Left hindlimb (tissue), 1 donor: ENCODE data around the gene RHOT1.
"Not testable (repeated sequence)": the region's sequence is repeated elsewhere in the genome, so short reads cannot be mapped to it uniquely, and the experiment has no call there.

Experiments used
- DNase-seq: peaks from one replicate; pipeline ENCODE4 v3.0.0-alpha.2; 2018

RHOT1 gene

DNA sequence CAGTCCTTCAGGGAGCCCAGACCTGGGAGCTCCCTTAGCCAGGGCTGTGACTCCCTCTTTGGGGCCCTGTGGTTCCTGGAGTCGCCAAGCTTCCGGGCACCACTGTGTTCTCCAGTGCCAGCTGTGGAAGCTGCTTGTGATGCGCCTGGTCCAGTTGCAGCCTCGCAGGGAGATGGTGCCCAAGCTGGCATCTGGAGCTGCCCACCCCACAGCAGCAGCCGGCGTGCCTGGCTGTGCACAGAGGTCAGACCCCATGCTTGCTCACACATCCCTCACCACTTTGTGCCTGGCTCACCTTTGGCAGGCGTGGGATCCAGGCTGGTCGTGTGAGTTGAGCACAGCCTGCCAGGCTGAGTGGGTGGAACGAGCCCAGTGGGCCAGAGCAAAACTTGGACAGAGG is 18.2 kb downstream of the RHOT1 start:
- DNase-seq: no peak

DNA sequence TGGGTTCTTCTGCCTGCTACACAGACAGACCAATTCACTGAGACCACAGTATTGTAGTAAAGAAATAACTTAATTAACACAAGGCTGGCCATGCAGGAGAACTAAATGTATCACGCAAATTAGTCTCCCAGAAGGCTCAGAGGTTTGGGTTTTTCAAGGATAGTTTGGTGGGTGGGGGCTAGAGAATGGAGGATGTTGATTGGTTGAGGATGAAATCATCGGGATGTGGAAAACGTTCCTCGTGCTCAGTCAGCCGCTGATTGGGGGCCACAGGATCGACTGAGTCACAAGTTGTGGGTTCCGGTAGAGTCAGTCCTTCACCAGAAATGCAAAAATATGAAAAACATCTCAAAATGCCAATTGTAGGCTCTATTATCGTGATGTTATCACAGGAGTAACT is 18.7 kb downstream of the RHOT1 start:
- DNase-seq: no peak

DNA sequence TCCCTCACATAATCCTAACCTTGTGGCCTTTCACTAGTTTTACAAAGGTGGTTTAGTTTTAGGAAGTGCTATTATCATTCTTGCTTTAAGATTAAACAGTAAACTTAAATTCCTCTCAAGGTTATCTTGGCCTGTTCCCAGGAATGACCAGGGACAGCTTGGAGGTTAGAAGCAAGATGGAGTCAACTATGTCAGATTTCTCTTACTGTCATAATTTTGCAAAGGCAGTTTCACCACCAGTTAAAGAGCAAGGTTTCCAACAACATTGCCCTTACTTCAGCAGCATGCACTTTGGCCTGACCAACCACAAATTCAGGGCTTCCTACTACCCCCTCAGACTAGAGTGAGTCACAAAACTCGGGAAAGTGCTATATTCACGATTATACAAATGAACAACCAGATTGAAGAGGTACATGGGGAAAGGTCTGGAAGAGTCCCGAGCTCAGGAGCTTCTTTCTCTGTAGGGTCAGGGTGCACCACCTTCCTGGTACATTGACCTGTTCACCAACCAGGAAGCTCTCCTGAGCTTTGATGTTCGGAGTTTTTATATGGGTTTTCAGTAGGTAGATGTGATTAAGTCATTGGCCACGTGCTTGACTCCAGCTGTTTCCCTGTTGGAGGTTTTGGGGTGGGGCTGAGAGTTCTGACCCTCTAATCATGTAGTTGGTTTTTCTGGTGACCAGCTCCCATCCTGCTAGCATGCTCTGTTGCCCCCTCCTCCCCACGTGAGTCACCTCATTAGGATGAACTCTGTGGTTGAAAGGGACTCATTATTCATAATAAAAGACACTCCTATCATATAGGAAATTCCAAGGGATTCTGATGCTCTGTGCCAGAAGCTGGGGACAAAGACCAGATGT is 19.4 kb downstream of the RHOT1 start:
- no peak for DNase-seq

DNA sequence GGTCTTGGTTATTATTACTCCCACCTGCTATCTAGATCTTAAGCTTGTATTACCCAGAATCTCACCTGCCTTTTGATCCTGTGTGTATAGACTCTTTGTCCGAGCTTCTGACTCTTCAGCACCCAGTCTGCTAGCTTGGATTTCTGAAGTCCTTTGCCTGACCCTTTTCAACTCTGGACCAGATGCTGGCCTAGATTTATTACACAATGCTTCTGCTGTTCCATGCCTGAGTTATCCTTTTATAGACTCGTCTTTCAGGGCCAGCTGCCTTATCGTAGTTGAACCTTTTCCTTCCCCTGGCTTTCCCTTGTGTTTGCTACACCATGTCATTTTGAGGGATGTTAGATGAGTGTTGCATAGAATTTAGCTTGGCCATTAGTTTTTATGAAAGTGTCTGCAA is 32.6 kb downstream of the RHOT1 start:
- no peak for DNase-seq

DNA sequence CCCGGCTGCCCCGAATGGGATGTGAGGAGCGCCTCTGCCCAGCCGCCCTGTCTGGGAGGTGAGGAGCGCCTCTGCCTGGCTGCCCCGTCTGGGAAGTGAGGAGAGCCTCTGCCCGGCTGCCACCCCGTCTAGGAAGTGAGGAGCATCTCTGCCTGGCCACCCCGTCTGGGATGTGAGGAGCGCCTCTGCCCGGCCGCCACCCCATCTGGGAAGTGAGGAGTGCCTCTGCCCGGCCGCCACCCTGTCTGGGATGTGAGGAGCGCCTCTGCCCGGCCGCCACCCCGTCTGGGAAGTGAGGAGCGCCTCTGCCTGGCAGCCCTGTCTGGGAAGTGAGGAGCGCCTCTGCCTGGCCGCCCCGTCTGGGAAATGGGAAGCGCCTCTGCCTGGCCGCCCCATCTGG is 36.4 kb downstream of the RHOT1 start:
- DNase-seq: not testable (repeated sequence)

DNA sequence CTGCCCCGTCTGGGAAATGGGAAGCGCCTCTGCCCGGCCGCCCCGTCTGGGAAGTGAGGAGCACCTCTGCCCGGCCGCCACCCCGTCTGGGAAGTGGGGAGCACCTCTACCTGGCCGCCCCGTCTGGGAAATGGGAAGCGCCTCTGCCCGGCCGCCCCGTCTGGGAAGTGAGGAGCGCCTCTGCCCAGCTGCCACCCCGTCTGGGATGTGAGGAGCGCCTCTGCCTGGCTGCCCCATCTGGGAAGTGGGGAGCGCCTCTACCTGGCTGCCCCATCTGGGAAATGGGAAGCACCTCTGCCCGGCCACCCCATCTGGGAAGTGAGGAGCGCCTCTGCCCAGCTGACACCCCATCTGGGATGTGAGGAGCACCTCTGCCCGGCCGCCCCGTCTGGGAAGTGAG is 36.8 kb downstream of the RHOT1 start:
- DNase-seq: not testable (repeated sequence)

DNA sequence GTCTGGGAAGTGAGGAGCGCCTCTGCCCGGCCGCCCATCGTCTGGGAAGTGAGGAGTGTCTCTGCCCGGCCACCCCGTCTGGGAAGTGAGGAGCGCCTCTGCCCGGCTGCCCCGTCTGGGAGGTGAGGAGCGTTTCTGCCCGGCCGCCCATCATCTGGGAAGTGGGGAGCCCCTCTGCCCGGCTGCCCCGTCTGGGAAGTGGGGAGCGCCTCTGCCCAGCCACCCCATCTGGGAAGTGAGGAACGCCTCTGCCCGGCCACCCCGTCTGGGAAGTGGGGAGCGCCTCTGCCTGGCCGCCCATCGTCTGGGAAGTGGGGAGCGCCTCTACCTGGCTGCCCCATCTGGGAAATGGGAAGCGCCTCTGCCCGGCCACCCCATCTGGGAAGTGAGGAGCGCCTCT is 37.2 kb downstream of the RHOT1 start:
- DNase-seq: not testable (repeated sequence)

DNA sequence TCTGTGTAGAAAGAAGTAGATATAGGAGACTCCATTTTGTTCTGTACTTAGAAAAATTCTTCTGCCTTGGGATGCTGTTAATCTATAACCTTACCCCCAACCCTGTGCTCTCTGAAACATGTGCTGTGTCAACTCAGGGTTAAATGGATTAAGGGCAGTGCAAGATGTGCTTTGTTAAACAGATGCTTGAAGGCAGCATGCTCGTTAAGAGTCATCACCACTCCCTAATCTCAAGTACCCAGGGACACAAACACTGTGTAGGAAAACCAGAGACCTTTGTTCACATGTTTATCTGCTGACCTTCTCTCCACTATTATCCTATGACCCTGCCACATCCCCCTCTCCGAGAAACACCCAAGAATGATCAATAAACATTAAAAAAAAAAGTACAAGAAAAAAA is 38.0 kb downstream of the RHOT1 start:
- DNase-seq: not testable (repeated sequence)

DNA sequence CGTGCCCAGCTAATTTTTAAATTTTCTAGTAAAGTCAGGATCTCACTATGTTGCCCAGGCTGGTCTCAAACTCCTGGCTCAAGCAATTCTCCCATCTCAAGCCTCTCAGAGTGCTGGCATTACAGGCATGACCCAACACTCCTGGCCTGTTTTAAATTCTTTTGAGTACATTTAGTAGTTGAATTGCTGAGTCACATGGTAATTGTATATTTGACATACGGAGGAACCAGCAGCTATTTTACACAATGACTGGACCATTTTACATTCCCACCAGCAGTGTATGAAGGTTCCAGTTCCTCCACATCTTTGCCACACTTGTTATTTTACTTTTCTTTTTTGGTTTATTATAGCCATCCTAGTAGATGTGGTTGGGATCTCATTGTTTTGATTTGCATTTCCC is 43.6 kb downstream of the RHOT1 start:
- no peak for DNase-seq

DNA sequence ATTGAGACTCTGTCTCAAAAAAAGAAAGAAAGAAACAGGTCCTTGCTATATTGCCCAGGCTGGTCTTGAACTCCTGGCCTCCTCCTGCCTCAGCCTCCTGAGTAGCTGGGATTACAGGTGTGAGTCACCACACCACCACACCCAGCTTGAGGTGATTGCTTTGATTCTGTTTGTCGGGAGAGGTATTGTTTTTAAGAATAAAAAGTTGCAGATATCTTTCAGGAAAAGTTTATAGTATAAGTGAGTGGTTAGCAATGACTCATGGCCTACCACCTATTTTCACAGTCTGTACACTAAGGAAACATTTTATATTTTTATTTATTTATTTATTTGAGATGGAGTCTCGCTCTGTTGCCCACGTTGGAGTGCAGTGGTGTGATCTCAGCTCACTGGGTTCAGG is 45.0 kb downstream of the RHOT1 start:
- no peak for DNase-seq

DNA sequence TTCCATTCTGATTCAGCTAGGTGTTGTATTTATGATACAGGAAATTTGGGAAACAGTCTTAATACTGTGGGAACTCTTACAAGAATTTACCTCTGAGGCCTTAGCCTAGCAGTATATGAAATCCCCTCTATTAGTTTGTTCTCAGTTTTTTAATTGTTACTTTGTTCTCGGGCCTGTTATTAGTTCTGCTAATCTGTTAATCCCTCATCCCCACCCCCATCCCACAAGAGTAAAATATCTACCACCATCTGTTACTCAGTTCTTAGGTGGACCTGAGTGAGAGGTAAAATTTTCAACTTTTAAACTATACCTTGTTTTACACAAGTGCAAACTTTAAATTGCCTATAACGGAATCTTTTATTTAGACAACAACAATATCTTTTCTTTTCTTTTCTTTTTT is 47.0 kb downstream of the RHOT1 start:
- no peak for DNase-seq

DNA sequence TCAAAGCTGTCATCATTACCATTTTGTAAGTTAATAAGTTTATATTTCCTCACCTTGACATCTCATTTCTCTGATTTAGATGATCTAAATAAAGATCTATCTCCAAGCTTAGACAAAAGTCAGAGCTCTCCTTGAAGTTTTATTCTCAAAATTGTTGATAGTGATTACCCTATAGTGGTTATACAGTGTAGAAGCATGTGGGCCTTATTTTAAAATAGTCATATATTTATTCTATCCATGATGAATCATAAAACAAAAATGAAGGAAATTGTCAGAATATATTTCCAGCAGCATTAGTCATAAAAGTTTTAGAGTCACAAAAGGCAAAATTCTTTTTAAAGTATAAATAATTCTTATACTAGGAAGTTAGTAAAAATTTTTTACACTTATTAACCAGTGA is 49.0 kb downstream of the RHOT1 start:
- no peak for DNase-seq

DNA sequence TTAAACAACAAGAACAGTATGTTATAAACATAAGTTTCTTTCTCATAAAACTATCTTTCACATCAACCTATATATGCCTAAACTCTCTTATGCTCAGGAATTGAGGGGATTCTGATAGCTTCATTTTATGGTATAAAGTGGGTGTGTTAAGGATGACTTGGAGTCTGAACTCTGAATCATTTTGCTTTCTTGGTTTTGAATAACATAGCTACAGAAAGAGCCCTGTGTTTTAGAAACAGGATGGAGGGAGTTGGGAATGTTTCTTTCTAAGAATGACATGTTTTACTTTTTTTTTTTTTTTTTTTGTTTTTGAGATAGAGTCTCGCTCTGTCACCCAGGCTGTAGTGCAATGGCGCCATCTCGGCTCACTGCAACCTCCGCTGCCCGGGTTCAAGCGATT is 50.1 kb downstream of the RHOT1 start:
- no peak for DNase-seq

DNA sequence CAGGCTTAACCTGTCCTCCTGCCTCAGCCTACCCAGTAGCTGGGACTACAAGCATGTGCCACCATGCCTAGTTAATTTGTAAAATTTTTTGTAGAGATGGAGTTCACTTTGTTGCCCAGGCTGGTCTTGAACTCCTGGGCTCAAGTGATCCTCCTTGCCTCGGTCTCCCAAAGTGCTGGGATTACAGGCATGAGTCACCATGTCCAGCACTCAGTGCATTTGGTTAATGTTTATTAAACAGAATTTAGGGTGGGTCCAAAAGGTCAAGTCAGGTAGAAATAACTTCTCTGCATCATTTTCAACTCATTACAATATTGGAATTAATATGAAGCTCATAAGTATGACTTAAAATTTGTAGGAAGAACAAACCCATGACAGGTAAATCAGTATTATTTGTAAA is 55.7 kb downstream of the RHOT1 start:
- no peak for DNase-seq

DNA sequence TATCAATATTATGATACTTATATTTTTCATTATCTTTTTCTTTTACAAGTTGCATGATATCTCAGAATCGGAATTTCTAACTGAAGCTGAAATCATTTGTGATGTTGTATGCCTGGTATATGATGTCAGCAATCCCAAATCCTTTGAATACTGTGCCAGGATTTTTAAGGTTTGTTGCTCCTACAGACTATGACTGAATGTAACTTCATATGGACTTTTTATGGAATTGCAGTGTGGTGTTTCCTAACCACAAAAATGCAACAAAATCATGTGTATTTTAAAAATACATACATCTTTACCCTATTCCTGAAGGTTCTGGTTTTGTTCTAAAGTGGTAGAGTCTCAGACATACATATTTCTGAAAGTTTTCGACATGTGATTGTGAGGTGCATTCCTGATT is 64.6 kb downstream of the RHOT1 start:
- no peak for DNase-seq

DNA sequence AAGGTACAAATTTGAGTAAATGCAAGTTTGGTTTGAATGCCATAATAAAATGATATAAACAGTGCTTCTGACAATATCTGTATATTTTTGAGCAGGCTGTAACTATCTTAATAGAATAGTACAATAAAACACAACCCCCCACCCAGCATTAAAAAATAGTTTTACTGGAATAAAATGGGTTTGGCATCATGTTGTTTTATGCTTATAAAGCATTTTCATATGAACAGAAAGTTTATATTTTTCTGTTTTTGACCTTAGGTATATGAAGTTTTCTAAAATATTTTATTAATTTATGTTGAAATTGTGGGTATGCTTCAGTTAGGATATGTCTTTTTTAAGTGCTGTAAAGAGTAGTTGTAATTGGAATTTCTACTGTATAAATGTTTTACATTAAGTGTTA is 66.1 kb downstream of the RHOT1 start:
- no peak for DNase-seq

DNA sequence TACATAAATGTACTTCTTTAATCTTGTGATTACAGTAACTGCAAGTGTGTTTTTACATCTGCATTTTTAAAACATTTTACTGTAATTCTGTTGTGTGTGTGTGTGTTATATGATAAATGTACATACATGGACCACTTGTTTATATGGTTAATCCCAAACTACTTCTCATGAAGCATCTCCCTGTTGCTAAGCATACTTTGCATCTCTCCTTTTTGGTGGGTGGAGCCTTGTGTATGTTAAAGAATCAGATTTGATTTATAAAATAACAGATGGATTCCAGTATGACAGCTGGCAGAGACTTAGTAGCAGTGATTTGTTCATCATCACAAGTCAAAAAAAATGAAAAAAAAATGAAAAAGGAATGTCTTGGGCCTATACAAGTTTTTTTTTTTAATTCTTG is 67.3 kb downstream of the RHOT1 start:
- DNase-seq: no peak

DNA sequence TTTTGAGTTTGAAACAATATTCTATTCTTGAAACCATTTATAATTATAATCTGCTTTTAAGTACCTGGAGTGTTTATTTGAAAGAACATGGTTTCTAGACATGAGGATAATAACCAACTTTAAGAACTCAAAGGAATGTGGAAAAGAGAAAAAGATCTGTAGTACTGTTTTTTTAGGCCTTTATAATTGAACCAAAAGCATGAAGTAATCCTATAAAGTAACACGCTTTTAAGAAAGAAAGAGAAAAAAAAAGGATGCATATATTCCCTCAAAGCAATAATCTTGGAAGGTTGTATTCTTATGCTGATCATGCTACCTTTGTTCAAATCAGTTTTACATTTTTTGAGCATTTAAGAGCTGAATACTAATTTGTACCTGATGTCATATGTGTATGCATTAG is 69.4 kb downstream of the RHOT1 start:
- no peak for DNase-seq

DNA sequence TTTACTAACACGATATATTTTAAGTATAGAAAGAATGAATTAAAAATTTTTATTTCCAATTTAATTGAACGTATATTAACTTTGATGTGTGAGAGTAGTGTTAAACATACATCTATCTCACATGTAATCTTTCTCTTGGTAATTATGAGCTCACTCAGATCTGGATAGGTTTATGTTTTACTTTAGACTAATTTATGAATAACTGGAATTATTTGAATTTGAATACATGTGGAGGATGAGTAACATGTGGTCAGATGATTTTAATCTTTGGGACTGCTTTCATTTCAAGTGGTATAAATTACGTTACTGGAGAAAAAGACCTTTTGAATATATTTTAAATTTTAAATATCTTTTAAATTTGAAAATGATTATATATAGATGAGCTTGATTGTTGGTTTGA is 73.4 kb downstream of the RHOT1 start:
- DNase-seq: no peak

DNA sequence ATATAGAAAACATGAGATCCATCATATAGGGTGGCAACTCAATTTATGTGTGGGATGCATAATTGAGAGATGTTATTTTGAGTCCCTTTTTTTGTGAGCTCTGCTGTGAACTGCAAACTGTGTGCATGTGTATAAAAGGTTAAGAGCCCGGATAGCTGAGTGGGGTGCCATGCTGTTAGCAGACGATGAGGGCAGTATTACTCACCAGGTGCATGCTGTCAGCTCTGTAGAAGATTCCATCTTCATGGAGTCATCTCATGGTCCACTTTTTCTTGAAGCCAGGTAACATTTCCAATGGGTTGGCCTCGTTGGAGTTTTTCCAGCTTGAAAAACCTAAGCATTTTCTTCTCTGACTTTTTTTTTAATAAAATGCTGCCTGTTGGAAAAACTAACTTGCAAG is 80.3 kb downstream of the RHOT1 start:
- no peak for DNase-seq

DNA sequence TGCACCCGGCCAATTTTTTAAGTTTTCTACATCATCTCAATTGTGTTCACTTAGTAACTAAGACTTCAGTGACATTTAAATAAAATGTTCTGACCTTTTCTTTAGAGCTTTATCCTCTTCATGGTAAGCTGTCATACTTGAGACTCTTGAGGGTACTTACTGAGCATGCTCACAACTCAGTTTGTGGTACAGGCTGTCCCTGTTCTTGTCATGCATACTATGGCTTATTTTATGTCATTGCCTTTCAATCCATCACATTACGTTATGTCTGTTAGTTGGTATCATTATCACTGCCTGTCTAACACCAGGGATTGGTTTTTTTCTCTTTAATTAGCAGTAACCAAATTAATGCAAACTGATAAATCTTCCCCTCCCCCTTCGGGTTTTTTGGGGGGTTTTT is 81.4 kb downstream of the RHOT1 start:
- DNase-seq: no peak

DNA sequence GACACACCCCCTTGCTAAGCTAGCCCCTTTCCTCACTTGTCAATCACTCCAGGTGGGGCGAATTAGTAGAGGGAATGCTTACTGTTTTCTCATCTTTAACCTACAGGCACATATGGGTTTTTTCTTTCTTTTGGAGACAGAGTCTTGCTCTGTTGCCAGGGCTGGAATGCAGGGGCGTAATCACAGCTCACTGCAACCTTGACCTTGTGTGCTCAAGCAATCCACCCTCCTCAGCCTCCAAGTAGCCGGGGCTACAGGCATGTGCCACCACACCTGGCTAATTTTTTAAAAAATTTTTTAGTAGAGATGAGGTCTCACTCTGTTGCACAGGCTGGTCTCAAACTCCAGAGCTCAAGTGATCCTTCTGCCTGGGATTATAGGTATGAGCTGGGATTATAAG is 84.6 kb downstream of the RHOT1 start:
- DNase-seq: no peak

DNA sequence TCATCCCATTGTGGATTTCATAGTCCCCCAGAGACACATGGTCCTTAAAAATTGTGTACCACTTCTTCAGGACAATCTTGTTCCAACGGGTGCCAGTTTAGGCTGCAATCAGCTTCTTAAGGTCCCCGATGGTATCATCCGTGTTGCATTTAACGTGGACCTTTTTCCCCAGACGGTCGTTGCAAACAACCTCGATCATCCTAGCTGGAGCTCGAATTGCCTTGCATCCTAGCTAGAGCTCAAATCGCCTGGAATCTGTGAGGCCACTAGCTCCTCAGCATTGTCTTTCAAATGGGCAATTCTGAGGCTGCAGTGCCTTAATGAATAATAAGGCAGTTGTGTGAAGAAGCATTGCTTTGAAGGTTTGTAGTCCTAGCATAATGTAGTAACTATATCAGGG is 85.6 kb downstream of the RHOT1 start:
- DNase-seq: no peak

DNA sequence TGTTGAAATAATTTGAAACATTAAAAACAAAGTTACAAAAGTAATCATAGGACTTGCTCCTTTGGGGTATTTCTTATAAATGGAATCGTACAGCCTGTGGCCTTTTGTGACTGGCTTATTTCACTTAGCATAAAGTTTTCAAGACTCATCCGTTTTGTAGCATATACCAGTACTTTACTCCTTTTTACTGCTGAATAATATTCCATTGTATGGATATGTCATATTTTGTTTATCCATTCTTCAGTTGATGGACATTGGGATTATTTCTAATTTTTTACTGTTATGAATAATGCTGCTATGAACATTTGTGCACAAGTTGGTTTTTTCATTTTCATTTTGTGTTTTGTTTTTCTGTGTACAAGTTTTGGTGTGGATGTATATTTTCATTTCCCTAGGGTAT is 93.3 kb downstream of the RHOT1 start:
- DNase-seq: no peak

DNA sequence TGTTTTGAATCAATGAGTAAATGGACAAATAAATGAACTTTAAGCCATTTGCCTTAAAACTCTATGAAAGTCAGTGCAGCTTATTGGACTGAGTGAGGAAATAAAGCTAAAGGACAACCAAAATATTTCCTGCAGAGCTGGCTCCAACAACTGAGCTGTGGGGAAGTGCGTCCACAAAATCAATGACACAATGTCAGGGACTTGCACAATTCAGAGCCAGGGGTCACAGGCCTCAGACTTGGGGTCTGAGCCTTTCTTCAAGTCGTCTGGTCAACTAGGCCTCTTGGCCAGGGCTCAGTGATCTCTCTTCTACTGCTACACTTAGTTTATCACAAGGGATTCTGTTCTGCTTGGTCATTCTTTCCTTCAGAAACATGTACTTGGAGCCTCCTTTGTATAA is 97.2 kb downstream of the RHOT1 start:
- DNase-seq: no peak
